Fibroblast of lung (primary cell): ENCODE measurements around the gene HMX3. TPM values are rescaled to one million over a fixed set of nuclear protein-coding genes. Genes with fewer than 3 reads are reported as not detected.

Experiments used
- DNase-seq, 2 donors: peaks; one replicate each; pipeline versions ENCODE4 v3.0.0 to v3.0.0-alpha.2; 2010; ENCODE audit warnings: low read depth in 2 of 2
- H2AFZ ChIP-seq: 2 replicates; pipeline ENCODE4 v1.5.1; 2012; ENCODE audit warnings: low read length, control low read depth, inconsistent platforms
- H3K27ac ChIP-seq: 2 replicates; pipeline ENCODE4 v1.5.1; 2011; ENCODE audit warnings: low read length, control low read depth; ENCODE audit not compliant: insufficient read depth
- H3K27me3 ChIP-seq: 2 replicates; pipeline ENCODE4 v1.5.1; 2011; ENCODE audit warnings: mild to moderate bottlenecking, low read length; ENCODE audit not compliant: control insufficient read depth, insufficient read depth
- H3K36me3 ChIP-seq: 2 replicates; pipeline ENCODE4 v1.5.1; 2011; ENCODE audit warnings: low read length; ENCODE audit not compliant: control insufficient read depth, insufficient read depth
- H3K4me1 ChIP-seq: 2 replicates; pipeline ENCODE4 v1.5.1; 2011; ENCODE audit warnings: low read length; ENCODE audit not compliant: control insufficient read depth, insufficient read depth; ENCODE audit errors: extremely low read depth
- H3K4me2 ChIP-seq: 2 replicates; pipeline ENCODE4 v1.5.1; 2011; ENCODE audit warnings: low read length, control low read depth; ENCODE audit not compliant: insufficient read depth; ENCODE audit errors: extremely low read depth
- H3K4me3 ChIP-seq, 4 experiments: fragments of 200-600 bp in 1 of 4; sonication (generic) in 1 of 4; replicated peaks in 1 of 4; 2 replicates each; pipeline ENCODE4 v1.5.1; 2011 to 2016; ENCODE audit warnings: low read length in 4 of 4, low read depth in 3 of 4, mild to moderate bottlenecking in 3 of 4, control low read depth in 2 of 4, inconsistent platforms in 1 of 4, mixed read lengths in 1 of 4; ENCODE audit not compliant: insufficient read depth in 1 of 4; ENCODE audit errors: control extremely low read depth in 1 of 4
- H3K79me2 ChIP-seq: 2 replicates; pipeline ENCODE4 v1.5.1; 2012; ENCODE audit warnings: mild to moderate bottlenecking, low read length, inconsistent platforms; ENCODE audit not compliant: control insufficient read depth, insufficient read depth
- H3K9ac ChIP-seq: 2 replicates; pipeline ENCODE4 v1.5.1; 2011; ENCODE audit warnings: mild to moderate bottlenecking, low read length, control low read depth; ENCODE audit not compliant: insufficient read depth
- H3K9me3 ChIP-seq: 2 replicates; pipeline ENCODE4 v1.5.1; 2012; ENCODE audit warnings: low read depth, low read length; ENCODE audit not compliant: control insufficient read depth, insufficient read depth
- H4K20me1 ChIP-seq: 2 replicates; pipeline ENCODE4 v1.5.1; 2011; ENCODE audit warnings: low read length; ENCODE audit not compliant: control insufficient read depth, insufficient read depth; ENCODE audit errors: extremely low read depth
- CTCF ChIP-seq, 2 donors: IDR thresholded peaks in 1 of 2; conservative IDR thresholded peaks in 1 of 2; 1 replicate in 1 of 2; 2 replicates in 1 of 2; pipeline ENCODE4 v1.5.1; 2011 to 2012; ENCODE audit warnings: low read length in 2 of 2, control low read depth in 1 of 2, inconsistent platforms in 1 of 2, low read depth in 1 of 2, mild to moderate bottlenecking in 1 of 2
- EZH2 ChIP-seq: IDR thresholded peaks from 2 replicates; pipeline ENCODE4 v1.5.1; 2012; ENCODE audit warnings: low read length, control low read depth, mild to moderate bottlenecking; ENCODE audit errors: missing control alignments
- polyA plus RNA-seq, 2 donors: library from polyadenylated mRNA; depleted of rRNA in 1 of 2; stranded (reverse) in 1 of 2; unstranded in 1 of 2; fragments of >200 nt; gene quantifications; 2 replicates each; pipeline ENCODE4 v1.2.1, GENCODE V29; 2011 to 2012; ENCODE audit warnings: missing spikeins in 1 of 2
- total RNA-seq: library from RNA; depleted of rRNA; stranded (reverse); fragments of >200 nt; gene quantifications from 2 replicates; pipeline ENCODE4 v1.2.1, GENCODE V29; 2014

The HMX3 gene
- total and polyA plus RNA-seq, 2 donors (not counting 1 experiment from before 2014, with no cell fraction given) = not detected

- no peaks in the 10 kb centered on the region for H3K9me3 ChIP-seq
- H3K4me3 ChIP-seq = peak overlapping the region; percentile 12 to 47 (median 24)
- H4K20me1 ChIP-seq = no peaks in the 10 kb centered on the region
- peaks cover 5% of the 10 kb centered on the region for H3K79me2 ChIP-seq
- no peaks in the 10 kb centered on the region for H3K36me3 ChIP-seq
- DNase-seq = peak; percentile 44 to 45
- peak overlapping the region; percentile 67 for H3K4me2 ChIP-seq
- TF ChIP-seq EZH2 (peak; percentile 54), CTCF (conservative IDR thresholded peaks at IDR 0.05 in 1 of 2, IDR thresholded peaks at IDR 0.05 in 1 of 2; ENCODE audit: low read depth in 1 of 2, low read length in 2 of 2) (no peak)
- peaks cover 75% of the 10 kb centered on the region for H3K27me3 ChIP-seq
- no peak overlapping the region for H3K9ac ChIP-seq
- no peaks in the 10 kb centered on the region for H3K4me1 ChIP-seq
- no peak overlapping the region for H3K27ac ChIP-seq
- H2AFZ ChIP-seq = peak overlapping the region; percentile 34
Measured at GRCh38 chr10:123149568-123150270, 13.9 kb downstream of the HMX3 start.

- TF ChIP-seq EZH2 (no peak), CTCF (conservative IDR thresholded peaks at IDR 0.05 in 1 of 2, IDR thresholded peaks at IDR 0.05 in 1 of 2; ENCODE audit: low read depth in 1 of 2, low read length in 2 of 2) (no peak)
- H3K27me3 ChIP-seq = peaks cover 68% of the 10 kb centered on the region
- peak overlapping the region; percentile 67 for H3K4me2 ChIP-seq
- no peaks in the 10 kb centered on the region for H3K4me1 ChIP-seq
- no peak overlapping the region for H3K27ac ChIP-seq
- no peaks in the 10 kb centered on the region for H4K20me1 ChIP-seq
- DNase-seq = no peak
- peaks cover 12% of the 10 kb centered on the region for H3K79me2 ChIP-seq
- H3K9ac ChIP-seq = no peak overlapping the region
- peak overlapping the region in 2 of 4 experiments; percentile 12 to 47 for H3K4me3 ChIP-seq
- H3K9me3 ChIP-seq = no peaks in the 10 kb centered on the region
- no peak overlapping the region for H2AFZ ChIP-seq
- no peaks in the 10 kb centered on the region for H3K36me3 ChIP-seq
Measured at GRCh38 chr10:123150271-123150985, 14.7 kb downstream of the HMX3 start.

- no peaks in the 10 kb centered on the region for H3K4me1 ChIP-seq
- H3K36me3 ChIP-seq = no peaks in the 10 kb centered on the region
- peaks cover 19% of the 10 kb centered on the region for H3K79me2 ChIP-seq
- no peak overlapping the region for H3K27ac ChIP-seq
- no peak overlapping the region for H3K9ac ChIP-seq
- peaks cover 2% of the 10 kb centered on the region for H4K20me1 ChIP-seq
- peak overlapping the region; percentile 59 for H3K4me2 ChIP-seq
- peak; percentile 19 to 25 for DNase-seq
- H3K9me3 ChIP-seq = no peaks in the 10 kb centered on the region
- peaks cover 61% of the 10 kb centered on the region for H3K27me3 ChIP-seq
- H2AFZ ChIP-seq = no peak overlapping the region
- no peak for TF ChIP-seq CTCF (conservative IDR thresholded peaks at IDR 0.05 in 1 of 2, IDR thresholded peaks at IDR 0.05 in 1 of 2; ENCODE audit: low read depth in 1 of 2, low read length in 2 of 2)
- TF ChIP-seq EZH2 = peak; percentile 95
- H3K4me3 ChIP-seq = peak overlapping the region in 1 of 4 experiments; percentile 37
Measured at GRCh38 chr10:123150986-123151736, 15.4 kb downstream of the HMX3 start.
